Astrocyte (in vitro differentiated cells and primary cell): Measurements from ENCODE around the gene STK31. TPM values are rescaled to one million over a fixed set of nuclear protein-coding genes. Genes with fewer than 3 reads are reported as not detected.

Source experiments
- DNase-seq: peaks from one replicate; pipeline ENCODE4 v3.0.0-alpha.2; 2010; ENCODE audit warnings: low read depth
- FAIRE-seq: peaks from 2 replicates; lab custom pipeline; 2011; peaks lifted over from hg19 to GRCh38; lab: Jason Lieb, UNC
- H2AFZ ChIP-seq: 2 replicates; pipeline ENCODE4 v1.6.0; 2012; ENCODE audit warnings: low read depth, low read length, inconsistent platforms
- H3K27ac ChIP-seq: 2 replicates; pipeline ENCODE4 v1.5.1; 2011; ENCODE audit warnings: low read depth, low read length, inconsistent platforms
- H3K27me3 ChIP-seq: 2 replicates; pipeline ENCODE4 v1.6.0; 2011; ENCODE audit warnings: low read length, inconsistent platforms; ENCODE audit not compliant: insufficient read depth
- H3K36me3 ChIP-seq: 2 replicates; pipeline ENCODE4 v1.5.1; 2011; ENCODE audit warnings: low read length, inconsistent platforms; ENCODE audit not compliant: insufficient read depth
- H3K4me1 ChIP-seq: 2 replicates; pipeline ENCODE4 v1.5.1; 2011; ENCODE audit warnings: low read length, inconsistent platforms; ENCODE audit not compliant: insufficient read depth
- H3K4me2 ChIP-seq: 2 replicates; pipeline ENCODE4 v1.6.0; 2012; ENCODE audit warnings: low read length, inconsistent platforms
- H3K4me3 ChIP-seq: 2 replicates; pipeline ENCODE4 v1.5.1; 2011; ENCODE audit warnings: low read depth, mild to moderate bottlenecking, low read length, inconsistent platforms; ENCODE audit not compliant: insufficient read depth
- H3K79me2 ChIP-seq: 2 replicates; pipeline ENCODE4 v1.6.0; 2012; ENCODE audit warnings: mild to moderate bottlenecking, low read length, inconsistent platforms; ENCODE audit not compliant: insufficient read depth
- H3K9ac ChIP-seq: 2 replicates; pipeline ENCODE4 v1.6.0; 2012; ENCODE audit warnings: mild to moderate bottlenecking, low read length, inconsistent platforms
- H3K9me3 ChIP-seq: 2 replicates; pipeline ENCODE4 v1.5.1; 2012; ENCODE audit warnings: low read depth, mild to moderate bottlenecking, low read length, inconsistent platforms; ENCODE audit not compliant: insufficient read depth
- H4K20me1 ChIP-seq: 2 replicates; pipeline ENCODE4 v1.6.0; 2012; ENCODE audit warnings: low read length, inconsistent platforms; ENCODE audit not compliant: insufficient read depth
- H3K27ac Mint-ChIP-seq: one replicate; pipeline ENCODE4 v1.8.0; 2021; ENCODE audit warnings: mild to moderate bottlenecking, mixed read lengths; ENCODE audit not compliant: unreplicated experiment
- H3K27me3 Mint-ChIP-seq: one replicate; pipeline ENCODE4 v1.8.0; 2021; ENCODE audit warnings: low read depth, mixed read lengths; ENCODE audit not compliant: unreplicated experiment
- H3K36me3 Mint-ChIP-seq: one replicate; pipeline ENCODE4 v1.8.0; 2021; ENCODE audit warnings: low read depth, mixed read lengths; ENCODE audit not compliant: unreplicated experiment
- H3K4me1 Mint-ChIP-seq: one replicate; pipeline ENCODE4 v1.8.0; 2021; ENCODE audit warnings: low read depth, mixed read lengths; ENCODE audit not compliant: unreplicated experiment
- H3K4me3 Mint-ChIP-seq: one replicate; pipeline ENCODE4 v1.8.0; 2021; ENCODE audit warnings: mild to moderate bottlenecking, moderate library complexity, mixed read lengths; ENCODE audit not compliant: unreplicated experiment
- H3K9me3 Mint-ChIP-seq: one replicate; pipeline ENCODE4 v1.8.0; 2021; ENCODE audit warnings: mild to moderate bottlenecking, mixed read lengths; ENCODE audit not compliant: unreplicated experiment
- EZH2 ChIP-seq: IDR thresholded peaks from 2 replicates; pipeline ENCODE4 v1.6.1; 2012; ENCODE audit warnings: mild to moderate bottlenecking, low read length, inconsistent platforms; ENCODE audit not compliant: insufficient read depth
- total RNA-seq: library from RNA; stranded (reverse); gene quantifications from 2 replicates; pipeline ENCODE4 v1.2.1, GENCODE V29; 2021
- TF ChIP-seq, protein P1 (sequence below): IDR thresholded peaks from 2 replicates; pipeline ENCODE4 v1.5.1; 2011; ENCODE audit warnings: low read depth, mild to moderate bottlenecking, inconsistent platforms, low read length, moderate library complexity; ENCODE audit not compliant: insufficient read depth

STK31 gene
- total RNA-seq, 1 donor from 2014 or later, result 0.20 TPM

DNA sequence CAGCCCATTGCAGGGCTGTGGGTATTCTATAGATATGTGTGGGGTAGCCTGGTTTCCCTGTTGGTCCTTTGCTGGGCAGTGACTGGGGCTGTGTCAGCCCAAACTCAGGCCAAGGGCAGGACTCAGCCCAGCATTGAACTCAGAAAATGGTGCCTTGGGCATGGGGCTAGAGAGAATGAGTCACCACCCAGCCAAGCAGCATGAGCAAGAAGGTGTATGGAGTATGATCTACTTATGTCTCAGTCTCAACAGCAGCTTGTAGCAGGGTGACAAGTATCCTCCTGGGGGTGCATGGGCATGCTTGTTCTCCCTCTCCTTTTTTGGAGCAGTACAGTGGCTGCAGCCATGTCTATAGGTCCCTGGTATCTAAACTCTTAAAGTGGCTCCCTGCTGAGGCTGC, 32.0 kb downstream of the STK31 start:
- no peak overlapping the region for H3K27ac ChIP-seq
- Mint-ChIP-seq H3K4me1 (no peaks in the 10 kb centered on the region), H3K9me3 (peaks cover 25% of the 10 kb centered on the region), H3K4me3 (no peak overlapping the region), H3K27ac (no peak overlapping the region), H3K27me3 (peaks cover 3% of the 10 kb centered on the region), H3K36me3 (peaks cover 6% of the 10 kb centered on the region)
- H3K4me3 ChIP-seq, result no peak overlapping the region
- TF ChIP-seq, protein P1, sequence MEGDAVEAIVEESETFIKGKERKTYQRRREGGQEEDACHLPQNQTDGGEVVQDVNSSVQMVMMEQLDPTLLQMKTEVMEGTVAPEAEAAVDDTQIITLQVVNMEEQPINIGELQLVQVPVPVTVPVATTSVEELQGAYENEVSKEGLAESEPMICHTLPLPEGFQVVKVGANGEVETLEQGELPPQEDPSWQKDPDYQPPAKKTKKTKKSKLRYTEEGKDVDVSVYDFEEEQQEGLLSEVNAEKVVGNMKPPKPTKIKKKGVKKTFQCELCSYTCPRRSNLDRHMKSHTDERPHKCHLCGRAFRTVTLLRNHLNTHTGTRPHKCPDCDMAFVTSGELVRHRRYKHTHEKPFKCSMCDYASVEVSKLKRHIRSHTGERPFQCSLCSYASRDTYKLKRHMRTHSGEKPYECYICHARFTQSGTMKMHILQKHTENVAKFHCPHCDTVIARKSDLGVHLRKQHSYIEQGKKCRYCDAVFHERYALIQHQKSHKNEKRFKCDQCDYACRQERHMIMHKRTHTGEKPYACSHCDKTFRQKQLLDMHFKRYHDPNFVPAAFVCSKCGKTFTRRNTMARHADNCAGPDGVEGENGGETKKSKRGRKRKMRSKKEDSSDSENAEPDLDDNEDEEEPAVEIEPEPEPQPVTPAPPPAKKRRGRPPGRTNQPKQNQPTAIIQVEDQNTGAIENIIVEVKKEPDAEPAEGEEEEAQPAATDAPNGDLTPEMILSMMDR, result no peak
- TF ChIP-seq EZH2, result no peak
- no peak overlapping the region for H3K9ac ChIP-seq
- H3K9me3 ChIP-seq, result no peaks in the 10 kb centered on the region
- H3K4me1 ChIP-seq, result no peaks in the 10 kb centered on the region
- no peaks in the 10 kb centered on the region for H3K79me2 ChIP-seq
- H3K4me2 ChIP-seq, result no peak overlapping the region
- H2AFZ ChIP-seq, result no peak overlapping the region
- DNase-seq (no peak), FAIRE-seq (no peak)
- H3K36me3 ChIP-seq, result no peaks in the 10 kb centered on the region
- no peaks in the 10 kb centered on the region for H3K27me3 ChIP-seq
- H4K20me1 ChIP-seq, result no peaks in the 10 kb centered on the region

DNA sequence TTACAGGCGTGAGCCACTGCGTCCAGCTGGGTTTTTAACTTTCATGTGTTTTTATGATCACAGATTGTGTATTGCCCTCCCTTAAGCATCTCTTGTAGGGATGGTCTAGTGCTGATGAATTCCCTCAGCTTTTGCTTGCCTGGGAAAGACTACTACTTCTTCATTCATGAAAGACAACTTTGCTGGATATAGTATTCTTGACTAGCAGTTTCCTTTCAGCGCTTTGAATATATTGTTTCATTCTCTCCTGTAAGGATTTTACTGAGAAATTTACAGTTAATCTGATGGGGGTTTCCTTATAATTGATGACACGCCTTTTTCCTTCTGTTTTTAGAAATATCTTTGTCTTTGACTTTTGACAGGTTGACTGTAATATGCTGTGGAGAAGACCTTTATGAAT, 33.2 kb downstream of the STK31 start:
- peaks cover 6% of the 10 kb centered on the region for H3K36me3 Mint-ChIP-seq
- DNase-seq (no peak), FAIRE-seq (no peak)
- H3K4me3 ChIP-seq, result no peak overlapping the region
- H3K4me3 Mint-ChIP-seq, result no peak overlapping the region
- no peak for TF ChIP-seq EZH2
- TF ChIP-seq, protein P1, result no peak
- H3K27me3 Mint-ChIP-seq, result no peaks in the 10 kb centered on the region
- no peaks in the 10 kb centered on the region for H3K9me3 ChIP-seq
- no peaks in the 10 kb centered on the region for H4K20me1 ChIP-seq
- no peak overlapping the region for H3K27ac Mint-ChIP-seq
- no peaks in the 10 kb centered on the region for H3K27me3 ChIP-seq
- peaks cover 25% of the 10 kb centered on the region for H3K9me3 Mint-ChIP-seq
- H3K9ac ChIP-seq, result no peak overlapping the region
- H3K4me2 ChIP-seq, result no peak overlapping the region
- no peaks in the 10 kb centered on the region for H3K36me3 ChIP-seq
- H3K4me1 ChIP-seq, result no peaks in the 10 kb centered on the region
- no peaks in the 10 kb centered on the region for H3K79me2 ChIP-seq
- H3K4me1 Mint-ChIP-seq, result no peaks in the 10 kb centered on the region
- no peak overlapping the region for H3K27ac ChIP-seq
- H2AFZ ChIP-seq, result no peak overlapping the region

DNA sequence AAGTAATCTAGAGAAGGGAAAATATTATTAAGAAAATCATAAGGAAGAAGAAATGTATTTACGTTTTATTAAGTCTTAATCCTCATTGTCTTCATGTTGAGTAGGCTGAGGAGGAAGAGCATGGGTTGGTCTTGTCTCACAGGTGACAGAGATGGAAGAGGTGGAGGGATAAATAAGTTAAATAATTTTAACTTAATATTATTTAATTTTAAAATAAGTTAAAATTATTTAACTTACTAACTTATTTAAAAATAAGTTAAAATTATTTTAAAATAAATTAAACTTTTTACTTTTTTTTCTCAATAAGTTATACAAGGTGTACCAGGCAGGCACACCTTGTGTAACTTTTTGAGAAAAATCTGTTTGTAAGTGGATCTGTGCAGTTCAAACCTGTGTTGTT, 36.6 kb downstream of the STK31 start:
- no peak overlapping the region for H3K9ac ChIP-seq
- TF ChIP-seq, protein P1, result no peak
- TF ChIP-seq EZH2, result no peak
- H4K20me1 ChIP-seq, result no peaks in the 10 kb centered on the region
- Mint-ChIP-seq H3K4me3 (no peak overlapping the region), H3K4me1 (no peaks in the 10 kb centered on the region), H3K9me3 (peaks cover 17% of the 10 kb centered on the region), H3K27me3 (no peaks in the 10 kb centered on the region), H3K36me3 (peaks cover 6% of the 10 kb centered on the region), H3K27ac (no peak overlapping the region)
- no peaks in the 10 kb centered on the region for H3K27me3 ChIP-seq
- H3K4me2 ChIP-seq, result no peak overlapping the region
- H2AFZ ChIP-seq, result no peak overlapping the region
- H3K4me1 ChIP-seq, result no peaks in the 10 kb centered on the region
- H3K79me2 ChIP-seq, result no peaks in the 10 kb centered on the region
- no peaks in the 10 kb centered on the region for H3K9me3 ChIP-seq
- H3K27ac ChIP-seq, result no peak overlapping the region
- DNase-seq (no peak), FAIRE-seq (no peak)
- no peaks in the 10 kb centered on the region for H3K36me3 ChIP-seq
- no peak overlapping the region for H3K4me3 ChIP-seq
